ENCODE measurements around the gene SESN3. TPM values are rescaled to one million over a fixed set of nuclear protein-coding genes. Genes with fewer than 3 reads are reported as not detected.

SESN3 gene
- total and polyA plus RNA-seq, 4 donors: 4.0 to 73.3 (median 20.1) TPM

DNA sequence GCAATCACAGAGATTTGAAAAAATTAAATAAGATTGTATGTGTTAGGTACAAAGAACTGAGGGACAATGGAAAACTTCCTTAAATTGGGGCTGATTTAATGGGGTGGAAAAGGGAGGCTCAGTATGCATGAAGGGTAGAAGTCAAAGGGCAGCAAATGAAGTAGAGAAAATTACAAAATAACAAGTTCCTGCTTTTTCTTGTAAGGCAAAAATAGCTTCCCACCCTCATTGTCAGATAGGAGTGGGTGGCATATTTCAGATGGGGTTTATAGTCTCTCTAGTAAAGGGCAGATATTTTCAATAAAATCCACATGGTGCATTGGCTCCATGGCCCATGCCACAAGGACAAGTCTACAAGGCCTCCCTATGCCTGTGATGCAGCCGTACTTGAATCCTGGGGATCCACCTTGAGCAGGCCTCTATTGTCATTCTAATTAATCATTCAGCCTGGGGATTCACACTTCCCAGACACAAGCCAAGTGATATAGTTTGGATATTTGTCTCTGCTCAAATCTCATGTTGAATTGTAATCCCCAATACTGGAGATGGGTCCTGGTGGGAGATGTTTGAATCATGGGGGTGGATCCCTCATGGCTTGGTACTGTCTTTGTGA is 36.7 kb upstream of the SESN3 start:
- H3K27me3 ChIP-seq (ENCODE audit: control insufficient read depth in 3 of 3, insufficient read depth in 3 of 3, low read length in 2 of 3): no peaks in the 10 kb centered on the region
- TF ChIP-seq, protein P1, sequence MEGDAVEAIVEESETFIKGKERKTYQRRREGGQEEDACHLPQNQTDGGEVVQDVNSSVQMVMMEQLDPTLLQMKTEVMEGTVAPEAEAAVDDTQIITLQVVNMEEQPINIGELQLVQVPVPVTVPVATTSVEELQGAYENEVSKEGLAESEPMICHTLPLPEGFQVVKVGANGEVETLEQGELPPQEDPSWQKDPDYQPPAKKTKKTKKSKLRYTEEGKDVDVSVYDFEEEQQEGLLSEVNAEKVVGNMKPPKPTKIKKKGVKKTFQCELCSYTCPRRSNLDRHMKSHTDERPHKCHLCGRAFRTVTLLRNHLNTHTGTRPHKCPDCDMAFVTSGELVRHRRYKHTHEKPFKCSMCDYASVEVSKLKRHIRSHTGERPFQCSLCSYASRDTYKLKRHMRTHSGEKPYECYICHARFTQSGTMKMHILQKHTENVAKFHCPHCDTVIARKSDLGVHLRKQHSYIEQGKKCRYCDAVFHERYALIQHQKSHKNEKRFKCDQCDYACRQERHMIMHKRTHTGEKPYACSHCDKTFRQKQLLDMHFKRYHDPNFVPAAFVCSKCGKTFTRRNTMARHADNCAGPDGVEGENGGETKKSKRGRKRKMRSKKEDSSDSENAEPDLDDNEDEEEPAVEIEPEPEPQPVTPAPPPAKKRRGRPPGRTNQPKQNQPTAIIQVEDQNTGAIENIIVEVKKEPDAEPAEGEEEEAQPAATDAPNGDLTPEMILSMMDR (IDR thresholded peaks at IDR 0.05; ENCODE audit: control extremely low read depth, extremely low read depth): no peak
- H3K4me3 ChIP-seq: no peak overlapping the region
- peaks cover 0 to 3% (median 0%) of the 10 kb centered on the region in 5 donors for H3K4me1 ChIP-seq (ENCODE audit: control insufficient read depth in 5 of 5, insufficient read depth in 5 of 5, low read length in 5 of 5)
- no peak overlapping the region for H3K9ac ChIP-seq (ENCODE audit: insufficient read depth in 1 of 2, low read length in 2 of 2)
- H3K27ac ChIP-seq (ENCODE audit: low read depth in 1 of 2, low read length in 1 of 2): no peak overlapping the region
- no peak for DNase-seq
- ATAC-seq (ENCODE audit: insufficient read depth, low FRiP score): no peak
- WGBS, 2 donors: 2 to 97% methylated on average over 1 of the region's 1 CpG
- no peaks in the 10 kb centered on the region for H3K36me3 ChIP-seq (ENCODE audit: control insufficient read depth in 4 of 4, insufficient read depth in 4 of 4, low read length in 4 of 4)
- H3K9me3 ChIP-seq (ENCODE audit: control insufficient read depth in 4 of 4, insufficient read depth in 3 of 4, low read length in 3 of 4): no peaks in the 10 kb centered on the region

DNA sequence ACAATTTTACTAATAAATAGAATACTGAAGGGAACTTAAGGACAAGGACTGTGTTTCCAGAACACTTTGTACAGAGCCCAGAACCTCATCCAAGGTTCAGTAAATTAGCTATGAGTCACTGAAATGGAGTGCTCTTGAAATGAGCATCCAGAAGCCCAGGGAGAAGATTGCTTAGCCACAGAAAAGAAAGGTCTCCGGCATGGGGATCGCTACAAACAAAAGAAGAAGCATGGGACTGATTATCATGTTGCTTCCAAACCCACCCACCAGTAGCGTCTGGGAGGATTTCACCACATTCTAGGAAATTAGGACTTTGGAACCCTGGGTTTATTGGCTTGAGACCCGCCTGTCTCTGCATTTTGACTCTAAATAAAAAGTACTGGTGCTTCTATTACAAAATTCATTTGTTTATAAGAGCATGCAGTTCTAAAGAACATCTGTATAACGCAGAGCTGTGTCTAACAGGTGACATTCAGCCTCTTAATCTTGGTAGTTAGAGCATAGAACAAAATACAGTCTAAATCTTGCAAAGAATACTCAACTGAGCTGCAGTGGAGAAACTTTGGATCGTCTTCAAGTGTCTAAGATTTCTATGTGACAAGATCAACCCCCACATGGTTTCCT is 35.9 kb upstream of the SESN3 start:
- DNase-seq (no peak), ATAC-seq (ENCODE audit: insufficient read depth, low FRiP score) (peak; percentile 48)
- no peaks in the 10 kb centered on the region for H3K27me3 ChIP-seq (ENCODE audit: control insufficient read depth in 3 of 3, insufficient read depth in 3 of 3, low read length in 2 of 3)
- WGBS, 2 donors: 77 to 88% methylated on average over 6 of the region's 6 CpGs
- TF ChIP-seq, protein P1 (IDR thresholded peaks at IDR 0.05; ENCODE audit: control extremely low read depth, extremely low read depth): no peak
- H3K27ac ChIP-seq (ENCODE audit: low read depth in 1 of 2, low read length in 1 of 2): no peak overlapping the region
- no peak overlapping the region for H3K4me3 ChIP-seq
- H3K4me1 ChIP-seq (ENCODE audit: control insufficient read depth in 5 of 5, insufficient read depth in 5 of 5, low read length in 5 of 5): peaks cover 0 to 3% (median 0%) of the 10 kb centered on the region in 5 donors
- H3K9ac ChIP-seq (ENCODE audit: insufficient read depth in 1 of 2, low read length in 2 of 2): no peak overlapping the region
- no peaks in the 10 kb centered on the region for H3K9me3 ChIP-seq (ENCODE audit: control insufficient read depth in 4 of 4, insufficient read depth in 3 of 4, low read length in 3 of 4)
- no peaks in the 10 kb centered on the region for H3K36me3 ChIP-seq (ENCODE audit: control insufficient read depth in 4 of 4, insufficient read depth in 4 of 4, low read length in 4 of 4)

DNA sequence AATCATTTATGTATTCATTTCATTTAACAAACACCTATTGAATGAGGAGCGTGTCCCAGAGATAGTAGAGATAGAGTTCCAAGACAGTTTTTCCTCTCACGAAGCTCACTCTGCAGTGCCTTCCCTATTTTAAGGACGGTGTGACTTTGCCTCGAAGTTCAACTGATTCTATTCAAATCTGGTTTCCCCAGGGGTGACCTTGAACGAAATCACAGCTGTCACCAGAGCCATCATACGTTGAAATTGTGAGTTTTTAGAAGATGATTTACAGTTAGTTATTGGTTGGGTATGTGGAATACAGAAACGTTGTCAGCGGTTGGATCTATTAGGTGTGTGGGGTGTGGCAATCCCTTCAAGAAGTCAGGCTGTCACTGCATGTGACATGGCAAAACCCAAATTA is 33.9 kb upstream of the SESN3 start:
- 74 to 90% methylated on average over 8 of the region's 8 CpGs for WGBS, 2 donors
- no peaks in the 10 kb centered on the region for H3K36me3 ChIP-seq (ENCODE audit: control insufficient read depth in 4 of 4, insufficient read depth in 4 of 4, low read length in 4 of 4)

More for the DNA sequence above, 33.9 kb upstream of the SESN3 start:
- Histone ChIP-seq H3K9ac (ENCODE audit: insufficient read depth in 1 of 2, low read length in 2 of 2) (no peak overlapping the region), H3K27ac (ENCODE audit: low read depth in 1 of 2, low read length in 1 of 2) (no peak overlapping the region), H3K4me3 (no peak overlapping the region), H3K27me3 (ENCODE audit: control insufficient read depth in 3 of 3, insufficient read depth in 3 of 3, low read length in 2 of 3) (no peaks in the 10 kb centered on the region), H3K4me1 (ENCODE audit: control insufficient read depth in 5 of 5, insufficient read depth in 5 of 5, low read length in 5 of 5) (peaks cover 0 to 3% (median 0%) of the 10 kb centered on the region in 5 donors), H3K9me3 (ENCODE audit: control insufficient read depth in 4 of 4, insufficient read depth in 3 of 4, low read length in 3 of 4) (no peaks in the 10 kb centered on the region)
- TF ChIP-seq, protein P1 (IDR thresholded peaks at IDR 0.05; ENCODE audit: control extremely low read depth, extremely low read depth): no peak
- ATAC-seq (ENCODE audit: insufficient read depth, low FRiP score) (no peak), DNase-seq (no peak)

All from lung (tissue), 12 donors.